Astrocyte (in vitro differentiated cells and primary cell): ENCODE measurements around the gene COPS3.

Experiments used
- EZH2 ChIP-seq: IDR thresholded peaks from 2 replicates; pipeline ENCODE4 v1.6.1; 2012; ENCODE audit warnings: mild to moderate bottlenecking, low read length, inconsistent platforms; ENCODE audit not compliant: insufficient read depth
- TF ChIP-seq, protein P1 (sequence below): IDR thresholded peaks from 2 replicates; pipeline ENCODE4 v1.5.1; 2011; ENCODE audit warnings: low read depth, mild to moderate bottlenecking, inconsistent platforms, low read length, moderate library complexity; ENCODE audit not compliant: insufficient read depth

- TF ChIP-seq, protein P1, sequence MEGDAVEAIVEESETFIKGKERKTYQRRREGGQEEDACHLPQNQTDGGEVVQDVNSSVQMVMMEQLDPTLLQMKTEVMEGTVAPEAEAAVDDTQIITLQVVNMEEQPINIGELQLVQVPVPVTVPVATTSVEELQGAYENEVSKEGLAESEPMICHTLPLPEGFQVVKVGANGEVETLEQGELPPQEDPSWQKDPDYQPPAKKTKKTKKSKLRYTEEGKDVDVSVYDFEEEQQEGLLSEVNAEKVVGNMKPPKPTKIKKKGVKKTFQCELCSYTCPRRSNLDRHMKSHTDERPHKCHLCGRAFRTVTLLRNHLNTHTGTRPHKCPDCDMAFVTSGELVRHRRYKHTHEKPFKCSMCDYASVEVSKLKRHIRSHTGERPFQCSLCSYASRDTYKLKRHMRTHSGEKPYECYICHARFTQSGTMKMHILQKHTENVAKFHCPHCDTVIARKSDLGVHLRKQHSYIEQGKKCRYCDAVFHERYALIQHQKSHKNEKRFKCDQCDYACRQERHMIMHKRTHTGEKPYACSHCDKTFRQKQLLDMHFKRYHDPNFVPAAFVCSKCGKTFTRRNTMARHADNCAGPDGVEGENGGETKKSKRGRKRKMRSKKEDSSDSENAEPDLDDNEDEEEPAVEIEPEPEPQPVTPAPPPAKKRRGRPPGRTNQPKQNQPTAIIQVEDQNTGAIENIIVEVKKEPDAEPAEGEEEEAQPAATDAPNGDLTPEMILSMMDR = no peak
- TF ChIP-seq EZH2 = no peak
Observed at GRCh38 chr17:17285951-17286350, 4.9 kb upstream of the COPS3 start.
